Fibroblast of skin of scalp (primary cell): ENCODE measurements around the gene HSD11B2.
A peak's percentile ranks its signal among the peaks of the same experiment; 100 is the strongest.
"Not testable (repeated sequence)": the region's sequence is repeated elsewhere in the genome, so short reads cannot be mapped to it uniquely, and the experiment has no call there.

Source experiments
- DNase-seq: peaks from one replicate; pipeline ENCODE4 v3.0.0-alpha.2; 2013

Gene HSD11B2

DNA sequence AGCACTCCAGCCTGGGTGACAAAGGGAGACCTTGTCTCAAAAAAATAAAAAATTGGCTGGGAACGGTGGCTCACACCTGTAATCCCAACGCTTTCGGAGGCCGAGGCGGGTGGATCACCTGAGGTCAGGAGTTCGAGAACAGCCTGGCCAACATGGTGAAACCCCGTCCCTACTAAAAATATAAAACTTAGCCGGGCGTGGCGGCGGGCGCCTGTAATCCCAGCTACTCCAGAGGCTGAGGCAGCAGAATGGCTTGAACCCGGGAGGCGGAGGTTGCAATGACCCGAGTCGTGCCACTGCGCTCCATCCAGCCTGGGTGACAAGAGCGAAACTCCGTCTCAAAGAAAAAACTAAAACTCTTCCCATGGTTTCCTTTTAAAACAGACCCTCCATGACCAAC is 15.5 kb upstream of the HSD11B2 start:
- not testable (repeated sequence) for DNase-seq

DNA sequence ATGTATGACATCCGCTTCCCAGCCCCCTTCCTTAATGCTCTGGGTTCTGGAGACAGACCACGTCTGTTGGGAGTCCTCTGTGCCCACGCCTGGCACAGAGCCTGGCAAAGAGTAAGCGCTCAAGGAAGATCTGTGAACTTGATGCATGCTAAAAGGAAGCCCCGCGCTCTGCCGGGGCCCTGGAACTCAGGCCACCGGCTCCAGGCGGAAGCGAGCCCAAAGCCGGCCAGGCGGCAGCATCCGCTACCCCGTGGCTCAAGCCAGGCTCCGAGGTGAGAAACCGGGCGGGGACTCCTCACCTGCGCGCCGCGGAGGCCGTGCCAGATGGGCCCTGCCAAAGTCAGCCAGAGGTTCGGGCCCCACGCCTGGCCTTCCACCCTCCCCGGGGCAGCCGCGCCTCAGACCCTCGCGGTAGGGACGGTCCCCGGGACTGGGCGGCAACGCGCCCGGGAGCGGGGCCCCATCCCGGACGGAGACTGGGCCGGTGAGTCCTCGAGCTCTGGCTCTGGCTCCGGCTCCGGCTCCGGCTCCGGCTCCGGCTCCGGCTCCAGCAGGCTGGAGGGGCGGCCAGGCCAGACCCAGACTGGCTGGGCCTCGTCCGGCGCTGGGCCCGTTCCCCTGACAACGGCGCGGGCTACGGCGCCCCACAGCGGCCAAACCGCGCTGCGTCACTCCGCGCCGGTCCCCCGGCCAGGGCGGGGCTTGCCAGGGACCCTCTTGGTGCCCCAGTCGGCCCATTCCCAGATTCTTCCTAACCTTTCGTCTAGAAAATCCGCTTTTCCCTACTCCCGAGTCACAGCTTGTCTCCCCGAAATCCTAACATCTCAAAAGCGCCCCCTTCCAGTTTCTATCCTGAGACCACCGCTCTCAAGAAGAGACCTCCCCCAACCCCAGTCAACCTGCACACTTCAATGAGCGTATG is 14.8 kb upstream of the HSD11B2 start, which contains the start of gene ZDHHC1:
Gene ZDHHC1, minus strand, starts transcription at position 606 of the 922 bp plus-strand sequence. CDS start 8,702 bp downstream, outside the sequence.
- peak; percentile 75 for DNase-seq

DNA sequence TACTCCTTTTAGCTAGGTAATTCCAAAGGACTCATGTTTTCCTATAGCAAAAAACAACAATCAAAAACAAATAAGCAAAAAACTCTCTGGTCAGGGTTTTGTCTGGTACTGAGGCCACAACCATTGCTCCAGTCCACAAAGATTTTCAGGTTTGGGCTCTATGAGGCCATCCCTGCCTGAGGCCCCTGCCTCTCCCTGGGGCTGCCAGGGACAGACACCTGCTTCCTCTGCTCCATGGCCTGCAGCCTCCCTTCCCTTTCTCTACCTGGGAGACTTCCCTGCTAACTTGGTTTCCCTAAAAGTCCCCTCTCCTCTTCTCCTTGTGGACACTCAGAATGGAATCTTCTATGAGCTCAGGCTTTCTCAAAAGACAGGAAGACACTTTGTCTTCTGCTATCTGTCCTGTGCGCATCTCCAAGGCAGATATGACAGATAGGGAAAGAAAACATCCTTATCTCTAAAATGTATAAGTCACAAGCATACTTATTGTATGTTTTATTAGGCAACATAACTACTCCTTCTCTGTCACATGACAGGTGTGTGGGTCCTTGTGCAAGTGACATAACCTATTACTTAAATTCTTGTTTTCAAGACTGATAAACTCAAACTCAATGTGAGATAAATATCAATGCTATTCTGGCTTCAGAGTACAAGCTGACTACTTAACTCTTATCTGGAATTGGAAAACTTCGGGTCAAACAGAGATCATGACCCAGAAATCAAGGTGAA is 13.4 kb upstream of the HSD11B2 start:
- DNase-seq: no peak

DNA sequence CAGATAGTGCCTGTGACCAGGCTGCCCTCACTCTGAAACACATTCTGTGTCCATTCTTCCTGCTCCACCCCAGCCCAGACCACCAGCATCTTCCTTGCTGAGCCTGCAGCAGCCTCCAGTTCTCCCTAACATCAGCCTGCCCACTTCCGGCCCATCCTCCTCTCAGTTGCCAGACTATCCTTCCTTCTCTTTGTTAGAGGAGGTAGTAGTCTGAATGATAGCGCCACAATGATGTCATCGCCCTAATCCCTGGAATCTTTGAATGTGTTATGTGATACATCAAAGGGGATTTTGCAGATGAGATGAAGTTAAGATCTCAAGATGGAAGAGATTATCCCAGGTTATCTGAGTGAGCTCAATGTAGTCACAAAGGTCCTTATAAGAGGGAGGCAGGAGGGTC is 11.4 kb upstream of the HSD11B2 start:
- DNase-seq: peak; percentile 36

DNA sequence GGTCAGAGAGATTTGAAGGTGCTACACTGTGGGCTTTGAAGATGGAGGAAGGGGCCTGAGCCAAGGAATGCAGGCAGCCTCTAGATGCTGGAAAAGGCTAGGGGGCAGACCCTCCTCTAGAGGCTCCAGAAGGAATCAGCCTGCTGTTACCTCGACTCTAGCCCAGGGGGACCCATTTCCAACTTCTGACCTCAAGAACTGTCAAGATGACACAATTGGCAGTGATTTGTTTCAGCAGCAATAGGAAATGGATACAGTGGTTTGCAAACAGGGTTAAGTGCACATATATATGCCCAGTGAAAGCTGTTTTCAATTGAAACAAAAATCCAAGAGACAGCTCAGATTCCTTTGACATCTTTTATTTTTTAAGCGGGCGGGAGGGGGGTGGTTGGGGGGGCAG is 11.0 kb upstream of the HSD11B2 start:
- DNase-seq: peak; percentile 41

DNA sequence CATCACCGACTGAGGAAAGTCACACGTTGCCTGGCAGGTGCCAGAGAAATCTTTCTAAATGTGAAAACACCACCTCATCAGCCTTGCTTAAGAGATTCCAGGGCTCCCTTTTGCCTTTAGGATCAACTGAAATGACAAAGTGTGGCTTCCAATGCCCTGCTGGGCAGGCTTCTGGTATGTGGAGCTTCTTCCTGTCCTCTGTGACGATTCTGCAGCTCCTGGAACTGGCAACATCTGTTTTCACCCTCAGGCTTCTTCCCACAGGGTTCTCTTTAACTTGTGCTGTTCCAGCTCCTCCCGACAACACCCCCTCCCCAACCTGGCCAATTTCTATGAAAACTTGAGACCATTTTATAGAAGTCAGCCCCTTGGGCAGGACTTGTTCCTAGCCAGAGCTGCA is 9.9 kb upstream of the HSD11B2 start:
- DNase-seq: peak; percentile 21

DNA sequence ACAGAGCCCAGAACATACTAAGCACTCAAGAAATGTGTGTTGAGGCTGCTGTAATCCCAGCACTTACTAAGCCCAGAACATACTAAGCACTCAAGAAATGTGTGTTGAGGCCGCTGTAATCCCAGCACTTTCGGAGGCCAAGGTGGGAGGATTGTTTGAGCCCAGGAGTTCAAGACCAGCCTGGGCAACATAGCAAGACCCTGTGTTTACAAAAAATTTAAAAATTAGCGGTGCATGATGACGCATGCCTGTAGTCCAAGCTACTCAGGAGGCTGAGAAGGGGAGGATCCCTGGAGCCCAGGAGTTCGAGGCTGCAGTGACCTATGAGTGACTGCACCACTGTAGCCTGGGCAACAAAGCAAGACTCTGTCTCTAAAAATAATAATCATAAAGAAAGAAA is 7.9 kb upstream of the HSD11B2 start:
- DNase-seq: no peak

DNA sequence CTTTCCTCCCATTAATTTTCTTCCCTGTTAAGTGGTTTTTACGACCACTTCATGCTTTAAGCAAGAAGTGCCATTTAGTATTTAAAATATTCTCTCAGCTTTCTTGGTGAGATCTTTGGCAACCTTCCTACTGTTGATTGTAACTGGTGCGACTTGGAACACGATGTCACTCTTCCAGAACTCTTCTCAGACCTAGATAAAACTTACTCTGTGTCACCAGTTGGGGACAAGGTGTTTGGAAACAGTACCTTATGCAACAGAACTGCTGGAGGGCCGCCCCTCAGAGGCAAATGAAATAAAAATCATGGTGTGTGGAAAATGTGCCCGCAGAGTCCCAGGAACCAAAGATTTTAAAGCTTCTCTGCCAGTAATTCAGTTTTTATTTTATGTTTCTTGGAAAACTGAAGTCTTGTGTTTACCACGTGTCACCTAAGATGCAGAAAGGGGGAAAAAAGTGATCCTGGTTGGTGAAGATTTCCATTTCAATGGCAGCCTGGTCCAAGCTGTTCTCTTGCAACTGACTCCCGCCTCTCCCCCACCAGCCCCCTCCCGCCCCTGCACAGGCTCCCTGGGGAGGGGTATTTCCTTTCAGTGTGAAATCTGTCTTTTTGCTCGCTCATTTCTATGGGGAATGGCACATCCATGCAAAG is 7.2 kb upstream of the HSD11B2 start:
- DNase-seq: no peak

DNA sequence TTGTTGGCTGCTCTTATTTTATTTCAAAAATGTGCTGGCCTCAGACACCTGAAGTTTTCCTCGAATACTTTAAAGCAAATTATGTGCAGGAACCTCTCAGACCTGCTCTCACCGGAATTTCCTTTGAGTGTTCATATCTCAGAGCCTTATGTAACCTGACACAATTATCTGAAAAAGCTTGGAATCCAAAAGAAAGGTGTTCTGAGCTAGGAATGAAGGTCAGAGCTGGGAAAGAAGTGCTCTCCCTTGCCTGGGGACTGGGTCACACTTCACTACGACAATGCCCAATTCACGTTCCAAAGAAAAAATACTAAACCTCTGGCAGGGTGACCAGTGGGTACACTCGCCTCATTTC is 6.7 kb upstream of the HSD11B2 start:
- DNase-seq: no peak

DNA sequence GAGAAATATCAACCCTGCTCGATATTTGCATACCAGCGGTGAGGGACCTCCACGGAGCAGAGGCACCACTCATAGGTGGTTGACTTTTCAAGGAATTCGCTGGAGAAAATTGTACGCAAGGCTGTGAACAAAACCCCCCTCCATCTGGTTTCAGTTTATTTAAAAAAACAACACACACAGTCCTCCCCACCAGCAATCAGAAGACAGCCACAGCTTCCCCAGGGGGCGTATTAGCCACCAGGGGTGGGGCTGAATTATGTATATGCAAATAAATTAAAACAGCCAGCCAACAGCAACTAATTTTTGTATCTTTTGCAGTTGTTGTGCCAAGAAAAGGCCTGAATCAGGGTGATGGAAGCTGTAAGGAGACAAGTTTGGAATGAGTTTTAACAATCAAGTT is 5.9 kb upstream of the HSD11B2 start:
- DNase-seq: peak; percentile 82

DNA sequence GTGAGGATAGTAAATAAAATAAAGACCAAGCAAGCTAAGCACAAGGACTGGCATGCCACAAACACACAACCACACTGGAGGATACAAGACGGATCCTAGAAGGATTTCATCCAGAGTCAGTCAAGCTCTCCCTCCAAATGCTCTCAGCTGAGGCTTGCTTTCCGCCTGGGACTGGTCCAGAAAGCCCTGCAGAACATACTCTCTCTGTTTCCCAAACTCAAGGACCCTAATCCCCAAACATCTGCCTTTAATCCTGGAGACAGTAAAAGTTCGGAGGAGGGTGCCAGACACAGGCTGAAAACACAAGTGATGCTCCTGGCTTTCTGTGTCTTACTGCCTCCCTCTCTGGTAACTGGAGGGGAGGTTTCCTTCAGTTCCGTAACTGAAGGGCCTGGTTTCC is 5.3 kb upstream of the HSD11B2 start:
- DNase-seq: no peak

DNA sequence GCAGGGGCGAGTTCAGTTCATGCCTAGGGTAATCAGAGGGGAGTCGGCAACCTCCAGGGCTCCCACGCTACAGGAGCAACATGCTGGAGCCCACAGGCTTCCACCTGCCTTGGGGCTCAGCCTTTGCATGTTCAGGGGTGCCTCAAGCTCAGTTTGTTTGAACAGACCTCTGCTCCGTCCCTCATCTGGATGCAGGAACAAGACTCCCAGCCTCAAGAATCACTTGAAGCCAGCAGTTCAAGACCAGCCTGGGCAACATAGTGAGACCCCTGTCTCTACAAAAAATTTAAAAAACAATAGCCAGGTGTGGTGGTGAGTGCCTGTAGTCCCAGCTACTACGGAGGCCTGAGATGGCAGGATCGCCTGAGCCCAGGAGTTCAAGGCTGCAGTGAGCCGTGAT is 4.9 kb upstream of the HSD11B2 start:
- no peak for DNase-seq

DNA sequence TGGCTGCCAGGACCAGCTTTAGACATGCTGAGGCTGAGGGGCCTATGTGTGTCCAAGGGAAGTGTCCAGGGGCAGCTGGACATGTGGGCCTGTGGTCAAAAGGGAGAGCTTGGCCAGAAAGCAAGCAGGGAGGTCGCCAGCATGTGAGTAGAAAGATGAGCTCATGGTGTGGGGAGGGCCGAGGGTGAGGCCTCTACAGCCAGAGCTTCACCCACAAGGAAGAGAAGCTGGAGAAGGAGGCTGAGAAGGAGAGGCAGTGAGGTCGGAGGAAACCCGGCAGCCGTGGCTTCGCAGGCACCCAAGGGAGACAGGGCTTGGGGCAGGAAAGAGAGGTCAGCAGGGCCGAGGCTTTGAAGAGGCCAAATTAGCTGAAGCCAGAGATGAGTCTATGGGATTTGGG is 4.0 kb upstream of the HSD11B2 start:
- DNase-seq: no peak

DNA sequence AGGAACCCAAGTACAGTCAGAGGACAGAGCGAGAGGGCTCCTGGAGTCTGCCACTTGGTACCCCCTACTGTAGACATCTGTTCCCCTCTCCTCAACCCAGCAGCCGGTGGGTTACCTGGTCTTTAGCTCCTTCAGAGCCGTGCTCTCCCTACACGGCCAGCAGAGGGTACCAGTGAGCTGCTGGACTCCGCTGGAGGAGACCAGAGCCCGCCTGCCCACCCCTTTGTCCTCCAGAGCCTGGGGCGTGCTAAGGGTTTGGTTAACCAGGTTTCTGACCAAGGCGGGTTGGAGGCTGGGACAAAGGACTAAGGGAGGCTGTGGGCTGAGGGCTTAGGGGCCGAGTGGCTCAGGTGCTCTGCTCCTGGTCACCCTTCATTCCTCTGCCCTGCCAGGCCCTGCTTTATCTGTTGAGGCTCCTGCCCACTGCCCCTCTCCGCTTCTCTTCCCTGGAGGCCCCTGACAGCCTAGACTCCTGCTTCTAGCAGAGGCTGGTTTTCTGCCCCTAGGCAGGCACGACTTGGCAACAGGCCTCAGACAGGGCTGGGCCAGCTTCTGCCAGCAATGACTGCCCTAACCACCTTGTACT is 2.7 kb upstream of the HSD11B2 start:
- peak; percentile 50 for DNase-seq

DNA sequence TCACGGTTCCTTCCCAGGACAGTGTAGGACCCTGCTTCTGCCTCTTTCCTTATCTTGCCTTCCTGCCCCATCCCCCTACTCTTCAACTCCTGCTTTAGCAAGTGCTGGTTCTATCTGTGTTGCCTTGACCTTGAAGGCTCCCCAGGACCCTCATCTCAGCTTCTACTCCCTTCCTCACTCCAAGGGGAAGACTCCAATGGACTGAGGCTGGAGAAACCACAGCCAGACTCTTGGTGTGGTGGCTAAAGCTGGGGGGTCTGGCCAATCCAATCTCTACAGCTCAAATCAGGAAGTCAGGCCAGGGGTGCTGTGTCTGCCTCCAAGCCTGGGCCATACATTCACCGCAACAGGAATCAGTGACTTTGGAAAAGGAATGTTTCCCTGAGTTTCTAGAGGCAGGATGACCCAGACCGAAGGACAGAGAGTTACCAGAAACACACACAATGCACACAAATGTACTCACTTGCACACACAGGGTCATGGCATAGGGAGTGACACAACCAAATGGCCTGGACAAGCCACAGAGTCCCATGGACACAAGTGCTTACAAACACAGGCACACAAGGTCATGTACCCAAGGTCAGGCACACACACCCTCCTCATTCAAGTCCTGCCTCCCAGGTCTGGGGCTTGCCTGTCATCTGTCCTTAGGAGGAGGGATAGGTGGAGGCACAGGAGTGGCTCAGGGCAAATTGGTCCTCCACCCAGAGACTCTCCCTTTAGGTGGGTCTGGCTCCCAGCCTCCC is 1.7 kb upstream of the HSD11B2 start:
- no peak for DNase-seq

DNA sequence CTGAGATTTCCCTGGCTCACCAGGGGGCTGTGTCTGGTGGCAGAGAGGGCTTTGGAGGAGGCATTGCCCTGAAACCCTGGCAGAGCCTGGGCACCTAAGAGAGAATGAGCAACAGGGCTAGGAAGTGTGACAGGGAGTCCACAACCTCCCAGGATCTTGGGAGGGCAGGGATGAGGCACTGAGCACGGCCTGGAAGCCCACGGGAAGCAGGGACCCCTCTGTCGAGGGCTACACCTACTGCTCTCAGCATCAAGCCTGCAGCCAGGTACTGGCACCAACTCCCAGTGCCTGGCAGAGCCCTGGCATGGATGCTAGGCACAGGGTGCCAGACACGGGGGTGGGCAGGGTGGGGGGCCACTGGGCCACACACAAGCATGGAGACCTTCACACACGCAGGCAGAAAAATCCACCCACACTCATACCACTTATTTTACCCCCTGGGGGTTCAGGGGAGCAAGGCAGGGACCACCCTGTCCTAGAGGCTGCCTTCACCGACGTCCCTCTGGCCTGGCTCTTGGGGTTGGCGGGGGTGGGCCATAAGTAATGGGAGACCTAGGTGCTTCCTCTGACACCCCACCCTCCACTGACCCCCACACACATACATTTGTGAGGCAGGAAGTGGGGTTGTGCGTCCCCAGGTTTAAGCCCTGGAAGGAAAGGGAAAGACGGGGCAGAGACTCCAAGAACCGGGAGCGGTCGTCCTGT is 970 bp upstream of the HSD11B2 start:
- no peak for DNase-seq

DNA sequence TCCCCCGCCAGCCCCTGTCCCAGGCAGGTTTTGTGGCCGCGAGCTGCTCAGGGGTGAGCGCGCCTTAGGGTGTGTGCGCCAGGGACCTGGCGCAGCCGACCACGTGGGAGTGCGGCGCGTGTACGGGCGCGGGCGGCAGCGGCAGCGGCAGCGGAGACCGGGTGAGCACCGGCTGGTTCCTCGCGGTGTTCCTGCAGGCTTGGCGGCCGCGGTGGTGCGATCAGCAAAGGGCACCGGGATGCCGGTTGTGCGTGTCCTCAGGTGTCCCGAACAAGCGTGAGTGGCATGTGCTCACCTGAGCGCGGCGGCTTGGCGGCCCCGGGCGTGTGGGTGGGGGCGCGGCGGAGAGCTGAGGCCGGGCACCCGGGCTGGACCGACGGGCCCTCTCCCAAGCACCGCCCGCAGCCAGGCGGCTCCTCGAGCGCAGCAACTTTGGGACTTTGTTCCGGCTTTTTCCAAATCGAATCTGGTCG is 381 bp upstream of the HSD11B2 start:
- DNase-seq: no peak

DNA sequence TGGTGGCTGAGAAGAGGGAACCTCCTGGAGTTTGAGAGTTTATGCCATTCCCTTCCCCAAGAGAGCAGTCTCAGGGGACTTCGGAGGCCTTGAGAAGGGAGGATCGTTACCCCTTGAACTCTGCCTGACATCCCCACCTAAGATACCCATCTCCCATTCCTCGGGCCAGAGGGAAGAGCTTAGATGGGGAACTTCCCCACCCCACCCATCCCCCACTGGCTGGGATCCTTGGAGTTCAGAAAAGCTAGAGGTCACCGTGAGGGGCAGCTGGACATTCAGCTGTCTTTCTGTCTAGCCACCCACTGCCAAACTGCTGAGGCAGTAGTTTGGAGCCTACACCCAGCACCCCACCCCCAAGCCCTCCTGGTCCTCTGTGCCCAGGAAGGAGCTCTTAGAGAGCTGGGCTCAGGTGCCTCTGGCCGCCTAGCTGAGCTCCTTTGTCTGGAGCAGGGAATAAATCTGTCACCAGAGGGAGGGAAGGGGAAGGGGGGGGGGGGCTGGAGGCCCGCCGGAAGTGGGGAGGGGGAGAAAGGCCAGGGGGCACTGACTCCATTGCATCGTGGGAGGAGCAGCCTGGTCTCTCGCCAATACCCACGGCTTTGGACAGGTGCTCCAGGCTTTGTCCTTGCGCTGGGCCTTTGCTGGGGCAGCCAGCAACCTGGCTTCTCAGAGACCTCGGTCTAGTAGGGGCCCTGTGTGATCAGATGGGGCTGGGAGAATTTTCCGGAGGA is 1.0 kb downstream of the HSD11B2 start:
- no peak for DNase-seq

DNA sequence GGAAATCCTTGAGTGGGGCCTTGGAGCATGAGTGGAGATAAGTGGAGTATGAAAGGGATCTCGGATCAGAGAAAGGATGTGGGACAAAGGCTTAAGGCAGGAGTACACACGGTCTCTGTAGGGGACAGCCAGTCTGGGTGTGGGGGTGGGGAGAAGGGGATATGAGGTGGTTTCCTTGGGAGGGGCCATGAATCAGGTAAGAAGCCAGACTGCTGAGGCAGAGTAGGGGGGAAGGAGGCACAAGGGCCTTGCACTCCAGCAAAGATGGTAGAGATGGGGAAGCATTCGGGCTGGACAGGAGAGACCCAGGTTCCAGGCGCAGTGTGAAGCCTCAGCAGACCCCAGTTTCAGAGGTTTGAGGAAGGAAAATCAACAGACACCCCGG is 1.6 kb downstream of the HSD11B2 start:
- no peak for DNase-seq

DNA sequence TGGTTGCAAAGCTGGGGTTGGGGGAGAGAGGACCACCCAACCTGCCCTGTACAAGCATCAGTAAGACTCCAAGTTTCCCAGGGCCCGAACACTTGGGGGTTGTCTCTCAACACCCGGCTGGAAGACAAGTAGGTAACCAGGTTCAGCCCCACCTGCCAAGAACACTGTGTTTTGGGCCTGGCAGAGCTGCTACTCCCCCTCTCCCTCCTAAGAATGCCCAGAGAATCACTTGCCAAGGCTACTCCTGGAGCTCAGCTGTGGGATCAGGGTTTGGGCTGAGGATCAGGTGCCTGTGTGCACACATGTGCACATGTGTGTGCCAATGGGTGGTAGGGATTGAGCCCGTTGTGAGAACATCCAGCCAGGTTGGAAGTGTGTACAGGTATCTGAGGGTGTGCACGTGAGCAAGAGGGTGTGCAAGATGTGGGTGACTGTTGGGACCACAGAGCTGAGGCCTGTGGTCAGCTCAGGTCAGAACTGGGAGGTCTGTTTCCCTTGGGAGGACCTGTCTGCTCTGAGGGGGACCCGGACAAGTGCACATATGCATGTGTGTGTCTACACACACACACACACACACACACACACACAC is 2.3 kb downstream of the HSD11B2 start:
- DNase-seq: no peak
